ENCODE results near the gene CMTM2. TPM values are rescaled to one million over a fixed set of nuclear protein-coding genes. Genes with fewer than 3 reads are reported as not detected.

The CMTM2 gene, protein sequence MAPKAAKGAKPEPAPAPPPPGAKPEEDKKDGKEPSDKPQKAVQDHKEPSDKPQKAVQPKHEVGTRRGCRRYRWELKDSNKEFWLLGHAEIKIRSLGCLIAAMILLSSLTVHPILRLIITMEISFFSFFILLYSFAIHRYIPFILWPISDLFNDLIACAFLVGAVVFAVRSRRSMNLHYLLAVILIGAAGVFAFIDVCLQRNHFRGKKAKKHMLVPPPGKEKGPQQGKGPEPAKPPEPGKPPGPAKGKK
- polyA plus RNA-seq (0.25 TPM in 1 of 2 replicates, not detected in the other), polyA minus RNA-seq (not detected in 2 replicates)

DNA sequence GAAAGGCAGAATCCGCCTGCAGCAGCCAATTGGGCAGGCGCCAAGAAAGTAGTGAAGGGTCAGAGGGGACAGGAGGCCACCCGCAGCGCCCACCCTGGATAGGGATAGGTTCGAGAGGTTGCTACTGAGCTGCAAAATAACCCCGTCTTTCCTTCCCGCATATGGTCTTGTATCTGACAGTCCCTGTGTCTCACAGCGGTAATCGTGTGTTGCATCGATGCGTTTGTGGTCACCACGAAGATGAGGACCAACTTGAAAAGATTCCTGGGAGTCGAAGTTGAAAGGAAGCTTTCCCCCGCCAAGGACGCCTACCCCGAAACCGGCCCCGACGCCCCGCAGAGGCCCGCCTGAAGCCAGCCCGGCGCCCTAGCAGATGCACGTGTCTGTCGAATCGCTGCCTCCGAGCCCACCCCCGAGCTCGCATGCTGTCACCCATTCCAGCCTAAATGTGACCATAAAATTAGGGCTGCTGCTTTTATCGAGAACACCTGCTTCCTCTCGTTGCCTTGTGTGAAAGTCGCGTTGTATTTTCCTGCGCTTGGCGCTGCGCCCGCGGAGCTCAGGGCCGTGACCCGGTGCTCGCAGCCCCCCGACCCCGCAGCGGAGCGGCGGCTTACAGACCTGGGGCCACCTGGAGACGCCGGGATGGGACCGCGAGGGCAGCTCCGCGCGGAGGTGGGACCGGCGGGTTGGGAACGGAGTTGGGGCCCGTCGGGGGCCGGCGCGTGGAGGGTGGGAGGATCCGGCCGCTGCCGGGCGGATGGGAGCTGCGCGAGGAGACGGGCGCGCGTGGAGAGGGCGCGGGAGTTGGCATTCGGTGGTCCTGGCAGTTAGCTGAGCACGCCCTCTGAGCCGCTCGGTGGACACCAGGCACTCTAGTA, at the start of gene CMTM2:
Gene CMTM2, plus strand, starts transcription at position 813 of the 881 bp plus-strand sequence. CDS start 145 bp downstream, outside the sequence.
- Histone ChIP-seq H3K4me3 (ENCODE audit: low read length) (no peak within 1 kb of the TSS), H3K4me2 (ENCODE audit: low read length) (no peak within 1 kb of the TSS)

DNA sequence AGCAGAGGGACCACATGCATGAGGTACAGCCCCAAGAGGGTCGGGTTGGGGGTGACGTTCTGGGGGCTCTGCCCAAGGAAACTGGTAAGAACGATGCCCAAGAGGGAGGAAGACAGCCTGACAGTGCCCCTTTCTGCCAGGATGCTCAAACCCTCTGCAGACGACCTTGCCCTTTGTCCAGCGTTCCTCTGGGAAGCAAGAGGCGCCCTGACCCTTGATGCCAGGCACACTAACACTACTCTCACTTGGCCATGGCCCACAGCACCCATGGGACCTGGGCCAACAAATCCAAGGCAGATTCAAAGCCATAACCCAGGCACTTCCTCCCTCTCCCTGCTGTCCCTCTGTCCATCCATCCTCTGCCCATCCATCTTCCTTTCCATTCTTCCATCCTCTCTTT, 49.8 kb upstream of the CMTM2 start:
- Histone ChIP-seq H3K27ac (ENCODE audit: low read length) (no peak overlapping the region), H3F3A (ENCODE audit: insufficient read depth, low read length, poor library complexity, severe bottlenecking) (no peaks in the 10 kb centered on the region), H3K9me3 (ENCODE audit: low read length) (no peaks in the 10 kb centered on the region), H3K27me3 (ENCODE audit: insufficient read depth, low read depth, low read length) (no peaks in the 10 kb centered on the region), H3K9ac (ENCODE audit: low read length) (no peak overlapping the region), H2AFZ (ENCODE audit: low read depth, low read length) (no peak overlapping the region), H3K9me2 (ENCODE audit: insufficient read depth, low read length) (no peaks in the 10 kb centered on the region), H3K36me3 (ENCODE audit: insufficient read depth, low read length) (no peaks in the 10 kb centered on the region), H4K20me1 (ENCODE audit: insufficient read depth) (no peaks in the 10 kb centered on the region), H3K4me2 (ENCODE audit: low read length) (no peak overlapping the region), H3K79me2 (replicated peaks; ENCODE audit: insufficient read depth, low read length) (no peaks in the 10 kb centered on the region), H3K4me3 (ENCODE audit: low read length) (no peak overlapping the region)
- TF ChIP-seq EP300 (conservative IDR thresholded peaks at IDR 0.05; ENCODE audit: poor library complexity, severe bottlenecking) (no peak), TAF1 (IDR thresholded peaks at IDR 0.05; ENCODE audit: low read depth) (no peak), POLR2AphosphoS5 (IDR thresholded peaks at IDR 0.05) (no peak), SMC3 (conservative IDR thresholded peaks at IDR 0.05; ENCODE audit: poor library complexity) (no peak), EZH2 (IDR thresholded peaks at IDR 0.05; ENCODE audit: borderline replicate concordance, insufficient read depth, low read length, poor library complexity, severe bottlenecking) (no peak)
- TF ChIP-seq, protein P1, sequence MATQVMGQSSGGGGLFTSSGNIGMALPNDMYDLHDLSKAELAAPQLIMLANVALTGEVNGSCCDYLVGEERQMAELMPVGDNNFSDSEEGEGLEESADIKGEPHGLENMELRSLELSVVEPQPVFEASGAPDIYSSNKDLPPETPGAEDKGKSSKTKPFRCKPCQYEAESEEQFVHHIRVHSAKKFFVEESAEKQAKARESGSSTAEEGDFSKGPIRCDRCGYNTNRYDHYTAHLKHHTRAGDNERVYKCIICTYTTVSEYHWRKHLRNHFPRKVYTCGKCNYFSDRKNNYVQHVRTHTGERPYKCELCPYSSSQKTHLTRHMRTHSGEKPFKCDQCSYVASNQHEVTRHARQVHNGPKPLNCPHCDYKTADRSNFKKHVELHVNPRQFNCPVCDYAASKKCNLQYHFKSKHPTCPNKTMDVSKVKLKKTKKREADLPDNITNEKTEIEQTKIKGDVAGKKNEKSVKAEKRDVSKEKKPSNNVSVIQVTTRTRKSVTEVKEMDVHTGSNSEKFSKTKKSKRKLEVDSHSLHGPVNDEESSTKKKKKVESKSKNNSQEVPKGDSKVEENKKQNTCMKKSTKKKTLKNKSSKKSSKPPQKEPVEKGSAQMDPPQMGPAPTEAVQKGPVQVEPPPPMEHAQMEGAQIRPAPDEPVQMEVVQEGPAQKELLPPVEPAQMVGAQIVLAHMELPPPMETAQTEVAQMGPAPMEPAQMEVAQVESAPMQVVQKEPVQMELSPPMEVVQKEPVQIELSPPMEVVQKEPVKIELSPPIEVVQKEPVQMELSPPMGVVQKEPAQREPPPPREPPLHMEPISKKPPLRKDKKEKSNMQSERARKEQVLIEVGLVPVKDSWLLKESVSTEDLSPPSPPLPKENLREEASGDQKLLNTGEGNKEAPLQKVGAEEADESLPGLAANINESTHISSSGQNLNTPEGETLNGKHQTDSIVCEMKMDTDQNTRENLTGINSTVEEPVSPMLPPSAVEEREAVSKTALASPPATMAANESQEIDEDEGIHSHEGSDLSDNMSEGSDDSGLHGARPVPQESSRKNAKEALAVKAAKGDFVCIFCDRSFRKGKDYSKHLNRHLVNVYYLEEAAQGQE (IDR thresholded peaks at IDR 0.05; ENCODE audit: borderline replicate concordance): no peak
- TF ChIP-seq, protein P2, sequence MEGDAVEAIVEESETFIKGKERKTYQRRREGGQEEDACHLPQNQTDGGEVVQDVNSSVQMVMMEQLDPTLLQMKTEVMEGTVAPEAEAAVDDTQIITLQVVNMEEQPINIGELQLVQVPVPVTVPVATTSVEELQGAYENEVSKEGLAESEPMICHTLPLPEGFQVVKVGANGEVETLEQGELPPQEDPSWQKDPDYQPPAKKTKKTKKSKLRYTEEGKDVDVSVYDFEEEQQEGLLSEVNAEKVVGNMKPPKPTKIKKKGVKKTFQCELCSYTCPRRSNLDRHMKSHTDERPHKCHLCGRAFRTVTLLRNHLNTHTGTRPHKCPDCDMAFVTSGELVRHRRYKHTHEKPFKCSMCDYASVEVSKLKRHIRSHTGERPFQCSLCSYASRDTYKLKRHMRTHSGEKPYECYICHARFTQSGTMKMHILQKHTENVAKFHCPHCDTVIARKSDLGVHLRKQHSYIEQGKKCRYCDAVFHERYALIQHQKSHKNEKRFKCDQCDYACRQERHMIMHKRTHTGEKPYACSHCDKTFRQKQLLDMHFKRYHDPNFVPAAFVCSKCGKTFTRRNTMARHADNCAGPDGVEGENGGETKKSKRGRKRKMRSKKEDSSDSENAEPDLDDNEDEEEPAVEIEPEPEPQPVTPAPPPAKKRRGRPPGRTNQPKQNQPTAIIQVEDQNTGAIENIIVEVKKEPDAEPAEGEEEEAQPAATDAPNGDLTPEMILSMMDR (IDR thresholded peaks at IDR 0.05; ENCODE audit: poor library complexity, severe bottlenecking): no peak

More for the DNA sequence above, at the start of gene CMTM2:
- H3K9ac ChIP-seq (ENCODE audit: low read length): no peak within 1 kb of the TSS
- H3K79me2 ChIP-seq (replicated peaks; ENCODE audit: insufficient read depth, low read length): no peaks in the 10 kb centered on the region
- H3K27ac ChIP-seq (ENCODE audit: low read length): no peak within 1 kb of the TSS
- no peak for TF ChIP-seq POLR2AphosphoS5 (IDR thresholded peaks at IDR 0.05)
- no peak for TF ChIP-seq SMC3 (conservative IDR thresholded peaks at IDR 0.05; ENCODE audit: poor library complexity)
- no peak for TF ChIP-seq TAF1 (IDR thresholded peaks at IDR 0.05; ENCODE audit: low read depth)
- H3K36me3 ChIP-seq (ENCODE audit: insufficient read depth, low read length): no peaks in the 10 kb centered on the region
- peaks cover 21% of the 10 kb centered on the region for H3K27me3 ChIP-seq (ENCODE audit: insufficient read depth, low read depth, low read length)
- no peak within 1 kb of the TSS for H2AFZ ChIP-seq (ENCODE audit: low read depth, low read length)
- no peaks in the 10 kb centered on the region for H3F3A ChIP-seq (ENCODE audit: insufficient read depth, low read length, poor library complexity, severe bottlenecking)
- H4K20me1 ChIP-seq (ENCODE audit: insufficient read depth): no peaks in the 10 kb centered on the region
- no peaks in the 10 kb centered on the region for H3K9me3 ChIP-seq (ENCODE audit: low read length)
- H3K9me2 ChIP-seq (ENCODE audit: insufficient read depth, low read length): no peaks in the 10 kb centered on the region
